Keratinocyte (primary cell): ENCODE measurements around the gene COQ9. TPM values are rescaled to one million over a fixed set of nuclear protein-coding genes. Genes with fewer than 3 reads are reported as not detected.

Experiments used
- DNase-seq: peaks from one replicate; pipeline ENCODE4 v3.0.0-alpha.2; 2011; ENCODE audit warnings: low read depth, missing footprints, low spot score
- FAIRE-seq: peaks from 2 replicates; lab custom pipeline; 2011; peaks lifted over from hg19 to GRCh38; lab: Jason Lieb, UNC
- H2AFZ ChIP-seq: 2 replicates; pipeline ENCODE4 v1.6.0; 2012; ENCODE audit warnings: low read length, control low read depth, inconsistent platforms; ENCODE audit not compliant: control insufficient read depth
- H3K27ac ChIP-seq: 2 replicates; pipeline ENCODE4 v1.5.1; 2011; ENCODE audit warnings: low read length; ENCODE audit not compliant: control insufficient read depth, insufficient read depth
- H3K27me3 ChIP-seq: 3 replicates; pipeline ENCODE4 v1.6.0; 2011; ENCODE audit warnings: low read length; ENCODE audit not compliant: control insufficient read depth, insufficient read depth; ENCODE audit errors: extremely low read depth
- H3K36me3 ChIP-seq, 2 experiments: 2 replicates in 1 of 2; 3 replicates in 1 of 2; pipeline ENCODE4 v1.5.1; 2011; ENCODE audit warnings: low read length in 2 of 2, mild to moderate bottlenecking in 1 of 2; ENCODE audit not compliant: control insufficient read depth in 2 of 2, insufficient read depth in 2 of 2; ENCODE audit errors: extremely low read depth in 1 of 2
- H3K4me1 ChIP-seq: 3 replicates; pipeline ENCODE4 v1.5.1; 2011; ENCODE audit warnings: low read length; ENCODE audit not compliant: control insufficient read depth, insufficient read depth; ENCODE audit errors: extremely low read depth
- H3K4me2 ChIP-seq: 3 replicates; pipeline ENCODE4 v1.6.0; 2011; ENCODE audit warnings: low read depth, low read length; ENCODE audit not compliant: control insufficient read depth, insufficient read depth; ENCODE audit errors: extremely low read depth
- H3K4me3 ChIP-seq, 3 experiments: fragments of 200-600 bp in 1 of 3; sonication (generic) in 1 of 3; 2 replicates in 2 of 3; 3 replicates in 1 of 3; pipeline ENCODE4 v1.5.1; 2011 to 2016; ENCODE audit warnings: low read length in 3 of 3, mild to moderate bottlenecking in 3 of 3, control low read depth in 2 of 3, inconsistent platforms in 1 of 3, low read depth in 1 of 3, mixed read lengths in 1 of 3, mixed run types in 1 of 3, moderate library complexity in 1 of 3; ENCODE audit not compliant: control insufficient read depth in 2 of 3, insufficient read depth in 2 of 3; ENCODE audit errors: extremely low read depth in 1 of 3
- H3K79me2 ChIP-seq: 2 replicates; pipeline ENCODE4 v1.6.0; 2012; ENCODE audit warnings: low read length; ENCODE audit not compliant: control insufficient read depth, insufficient read depth
- H3K9ac ChIP-seq: 3 replicates; pipeline ENCODE4 v1.6.0; 2011; ENCODE audit warnings: low read length; ENCODE audit not compliant: control insufficient read depth, insufficient read depth; ENCODE audit errors: extremely low read depth
- H3K9me1 ChIP-seq: 3 replicates; pipeline ENCODE4 v1.6.0; 2011; ENCODE audit warnings: low read length; ENCODE audit not compliant: control insufficient read depth, insufficient read depth; ENCODE audit errors: extremely low read depth
- H3K9me3 ChIP-seq: 2 replicates; pipeline ENCODE4 v1.5.1; 2012; ENCODE audit warnings: low read depth, low read length; ENCODE audit not compliant: control insufficient read depth
- H4K20me1 ChIP-seq: 3 replicates; pipeline ENCODE4 v1.6.0; 2011; ENCODE audit warnings: low read length; ENCODE audit not compliant: control insufficient read depth, insufficient read depth; ENCODE audit errors: extremely low read depth
- CTCF ChIP-seq, 3 experiments: IDR thresholded peaks in 1 of 3; conservative IDR thresholded peaks in 1 of 3; optimal IDR thresholded peaks in 1 of 3; 2 replicates in 2 of 3; 3 replicates in 1 of 3; pipeline versions ENCODE3 to v1.5.1; 2011; ENCODE audit warnings: low read length in 3 of 3, mild to moderate bottlenecking in 3 of 3, moderate library complexity in 2 of 3, control low read depth in 1 of 3, inconsistent platforms in 1 of 3; ENCODE audit not compliant: insufficient read depth in 2 of 3; ENCODE audit errors: extremely low read depth in 1 of 3
- EZH2 ChIP-seq: IDR thresholded peaks from one replicate; pipeline ENCODE4 v1.6.1; 2012; ENCODE audit warnings: inconsistent platforms, mild to moderate bottlenecking, low read length, moderate library complexity
- dilution Hi-C: fragments of 300-500 bp; cut with MboI; formaldehyde crosslinking; loops from one replicate; pipeline ENCODE4 v1.7.0; 2020; ENCODE audit warnings: low sequenced_read_pairs; ENCODE audit not compliant: extremely low pct_ligation_motif_present
- polyA plus RNA-seq, 5 experiments: library from polyadenylated mRNA; depleted of rRNA in 3 of 5; stranded (reverse) in 3 of 5; stranded (forward) in 1 of 5; unstranded in 1 of 5; fragments of >200 nt; gene quantifications; 1 replicate in 1 of 5; 2 replicates in 3 of 5; 3 replicates in 1 of 5; pipeline versions ENCODE4 v1.2.1 to v1.2.3, GENCODE V29; 2011 to 2012; ENCODE audit warnings: missing spikeins in 2 of 5, low read depth in 1 of 5, low replicate concordance in 1 of 5

Gene COQ9
- polyA plus RNA-seq, 1 donor (not counting 4 experiments of a cell fraction or from before 2014, with no cell fraction given), result 62.8 TPM

- H3K36me3 ChIP-seq, result no peaks in the 10 kb centered on the region
- FAIRE-seq, result no peak
- H4K20me1 ChIP-seq, result no peaks in the 10 kb centered on the region
These were observed 42.2 kb upstream of the COQ9 start for GRCh38 chr16:57405097-57405496.

DNA sequence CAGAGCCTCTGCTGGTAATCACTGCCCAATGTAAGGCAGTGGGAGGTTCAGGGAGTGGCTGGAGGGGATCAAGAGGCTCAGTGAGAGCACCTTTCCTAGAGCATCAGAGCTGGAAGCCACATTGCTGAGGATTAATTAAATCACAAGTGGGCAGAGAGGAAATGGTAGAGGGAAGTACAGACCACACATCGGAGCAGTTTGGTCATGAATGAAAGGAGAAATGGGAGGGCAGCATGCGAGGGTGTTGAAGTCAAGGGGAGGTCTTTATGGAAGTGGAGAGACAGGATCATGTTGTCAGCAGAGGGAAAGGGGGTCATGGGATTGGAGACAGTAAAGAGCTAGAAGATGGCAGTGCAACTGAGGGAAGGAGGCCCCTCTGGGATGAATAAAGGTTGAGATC lies 40.4 kb upstream of the COQ9 start:
- dilution Hi-C loops, result no loop called here

More at GRCh38 chr16:57405097-57405496, 42.2 kb upstream of the COQ9 start:
- TF ChIP-seq CTCF (optimal IDR thresholded peaks at IDR 0.05 in 1 of 3, IDR thresholded peaks at IDR 0.05 in 1 of 3, conservative IDR thresholded peaks at IDR 0.05 in 1 of 3; ENCODE audit: extremely low read depth in 1 of 3, insufficient read depth in 2 of 3, low read length in 3 of 3), result no peak
- no peak for TF ChIP-seq EZH2
- no peaks in the 10 kb centered on the region for H3K79me2 ChIP-seq
- no peak overlapping the region for H2AFZ ChIP-seq
- no peak overlapping the region for H3K27ac ChIP-seq
- H3K4me1 ChIP-seq, result peaks cover 6% of the 10 kb centered on the region
- dilution Hi-C loops, result no loop called here
- H3K4me3 ChIP-seq, result no peak overlapping the region
- no peaks in the 10 kb centered on the region for H3K9me1 ChIP-seq
- H3K9ac ChIP-seq, result no peak overlapping the region
- peaks cover 14% of the 10 kb centered on the region for H3K27me3 ChIP-seq
- H3K4me2 ChIP-seq, result no peak overlapping the region
- no peak for DNase-seq
- peaks cover 1% of the 10 kb centered on the region for H3K9me3 ChIP-seq

More for the DNA sequence above, 40.4 kb upstream of the COQ9 start:
- H3K4me3 ChIP-seq, result no peak overlapping the region
- DNase-seq, result no peak
- H2AFZ ChIP-seq, result no peak overlapping the region
- H3K9me3 ChIP-seq, result peaks cover 1% of the 10 kb centered on the region
- no peak overlapping the region for H3K4me2 ChIP-seq
- H3K79me2 ChIP-seq, result no peaks in the 10 kb centered on the region
- no peak overlapping the region for H3K9ac ChIP-seq
- no peak for FAIRE-seq
- H3K9me1 ChIP-seq, result no peaks in the 10 kb centered on the region
- peaks cover 11% of the 10 kb centered on the region for H3K4me1 ChIP-seq
- H3K36me3 ChIP-seq, result no peaks in the 10 kb centered on the region
- H3K27ac ChIP-seq, result no peak overlapping the region
- TF ChIP-seq EZH2 (no peak), CTCF (optimal IDR thresholded peaks at IDR 0.05 in 1 of 3, IDR thresholded peaks at IDR 0.05 in 1 of 3, conservative IDR thresholded peaks at IDR 0.05 in 1 of 3; ENCODE audit: extremely low read depth in 1 of 3, insufficient read depth in 2 of 3, low read length in 3 of 3) (no peak)
- peaks cover 21% of the 10 kb centered on the region for H3K27me3 ChIP-seq
- no peaks in the 10 kb centered on the region for H4K20me1 ChIP-seq
